Measurements from ENCODE around the gene MRRF.

MRRF gene

GRCh38 chr9:122309861-122310260 lies 45.2 kb downstream of the MRRF start:
- Histone ChIP-seq H3K18ac (ENCODE audit: low read length) (no peak overlapping the region), H3K27me3 (ENCODE audit: insufficient read depth, low read length) (no peaks in the 10 kb centered on the region), H4K91ac (ENCODE audit: low read depth, low read length) (no peak overlapping the region), H3K9ac (ENCODE audit: low read length) (no peak overlapping the region), H3K36me3 (ENCODE audit: control insufficient read depth in 1 of 2, insufficient read depth in 2 of 2, low read length in 2 of 2) (peaks cover 0 to 15% of the 10 kb centered on the region in 2 experiments), H2BK5ac (ENCODE audit: low read depth, low read length, poor library complexity) (no peak overlapping the region), H2AK5ac (ENCODE audit: low read length) (no peak overlapping the region), H2AFZ (ENCODE audit: insufficient read depth, low read length, poor library complexity) (no peak overlapping the region), H3K4me2 (ENCODE audit: low read length) (no peak overlapping the region), H3K14ac (ENCODE audit: low read length) (no peak overlapping the region), H3K79me1 (ENCODE audit: low read length) (no peaks in the 10 kb centered on the region), H3K4me1 (ENCODE audit: control insufficient read depth in 1 of 2, insufficient read depth in 2 of 2, low read length in 2 of 2) (no peaks in the 10 kb centered on the region), H3K4me3 (ENCODE audit: low read depth, low read length) (no peak overlapping the region), H2BK12ac (ENCODE audit: low read length) (no peak overlapping the region), H3K27ac (ENCODE audit: low read depth, low read length) (no peak overlapping the region), H2BK120ac (ENCODE audit: insufficient read depth, low read length, poor library complexity) (no peak overlapping the region), H3K4ac (ENCODE audit: low read depth, low read length) (no peak overlapping the region), H3K23ac (ENCODE audit: low read length) (no peak overlapping the region), H4K12ac (ENCODE audit: low read depth, low read length) (no peak overlapping the region), H4K8ac (ENCODE audit: low read depth, low read length) (no peak overlapping the region), H3K9me3 (ENCODE audit: insufficient read depth, low read depth, low read length) (no peaks in the 10 kb centered on the region), H3K79me2 (ENCODE audit: control insufficient read depth, insufficient read depth, low read length, poor library complexity) (no peaks in the 10 kb centered on the region)
- WGBS (ENCODE audit: extremely low coverage, insufficient coverage, insufficient read length), result no CpG with 5 or more reads among the region's 2 CpGs
- no peak for DNase-seq

GRCh38 chr9:122314165-122314564 lies 49.5 kb downstream of the MRRF start:
- no peak overlapping the region for H4K8ac ChIP-seq (ENCODE audit: low read depth, low read length)
- H2BK12ac ChIP-seq (ENCODE audit: low read length), result no peak overlapping the region
- no peak overlapping the region for H3K4me3 ChIP-seq (ENCODE audit: low read depth, low read length)
- no peak overlapping the region for H3K4me2 ChIP-seq (ENCODE audit: low read length)
- no peaks in the 10 kb centered on the region for H3K79me2 ChIP-seq (ENCODE audit: control insufficient read depth, insufficient read depth, low read length, poor library complexity)
- peaks cover 2 to 11% of the 10 kb centered on the region in 2 experiments for H3K36me3 ChIP-seq (ENCODE audit: control insufficient read depth in 1 of 2, insufficient read depth in 2 of 2, low read length in 2 of 2)
- H4K91ac ChIP-seq (ENCODE audit: low read depth, low read length), result no peak overlapping the region
- no peak overlapping the region for H2BK120ac ChIP-seq (ENCODE audit: insufficient read depth, low read length, poor library complexity)
- H3K4ac ChIP-seq (ENCODE audit: low read depth, low read length), result no peak overlapping the region
- no peaks in the 10 kb centered on the region for H3K9me3 ChIP-seq (ENCODE audit: insufficient read depth, low read depth, low read length)
- no peak overlapping the region for H2BK5ac ChIP-seq (ENCODE audit: low read depth, low read length, poor library complexity)
- H3K14ac ChIP-seq (ENCODE audit: low read length), result no peak overlapping the region
- no peak overlapping the region for H3K18ac ChIP-seq (ENCODE audit: low read length)
- H3K9ac ChIP-seq (ENCODE audit: low read length), result no peak overlapping the region
- no peak overlapping the region for H3K27ac ChIP-seq (ENCODE audit: low read depth, low read length)
- no peaks in the 10 kb centered on the region for H3K4me1 ChIP-seq (ENCODE audit: control insufficient read depth in 1 of 2, insufficient read depth in 2 of 2, low read length in 2 of 2)
- no peak overlapping the region for H3K23ac ChIP-seq (ENCODE audit: low read length)
- H2AFZ ChIP-seq (ENCODE audit: insufficient read depth, low read length, poor library complexity), result no peak overlapping the region
- H3K27me3 ChIP-seq (ENCODE audit: insufficient read depth, low read length), result no peaks in the 10 kb centered on the region
- no peak overlapping the region for H4K12ac ChIP-seq (ENCODE audit: low read depth, low read length)
- no peak for DNase-seq
- H3K79me1 ChIP-seq (ENCODE audit: low read length), result no peaks in the 10 kb centered on the region
- no peak overlapping the region for H2AK5ac ChIP-seq (ENCODE audit: low read length)

- Histone ChIP-seq H3K27ac (ENCODE audit: low read depth, low read length) (no peak overlapping the region), H3K14ac (ENCODE audit: low read length) (no peak overlapping the region), H3K23ac (ENCODE audit: low read length) (no peak overlapping the region), H3K79me1 (ENCODE audit: low read length) (no peaks in the 10 kb centered on the region), H4K8ac (ENCODE audit: low read depth, low read length) (no peak overlapping the region), H3K4ac (ENCODE audit: low read depth, low read length) (no peak overlapping the region), H2AK5ac (ENCODE audit: low read length) (no peak overlapping the region), H3K27me3 (ENCODE audit: insufficient read depth, low read length) (no peaks in the 10 kb centered on the region), H3K79me2 (ENCODE audit: control insufficient read depth, insufficient read depth, low read length, poor library complexity) (no peaks in the 10 kb centered on the region), H3K9ac (ENCODE audit: low read length) (no peak overlapping the region), H3K18ac (ENCODE audit: low read length) (no peak overlapping the region), H3K4me1 (ENCODE audit: control insufficient read depth in 1 of 2, insufficient read depth in 2 of 2, low read length in 2 of 2) (no peaks in the 10 kb centered on the region), H3K4me2 (ENCODE audit: low read length) (no peak overlapping the region), H2BK120ac (ENCODE audit: insufficient read depth, low read length, poor library complexity) (no peak overlapping the region), H3K9me3 (ENCODE audit: insufficient read depth, low read depth, low read length) (no peaks in the 10 kb centered on the region), H2AFZ (ENCODE audit: insufficient read depth, low read length, poor library complexity) (no peak overlapping the region), H3K36me3 (ENCODE audit: control insufficient read depth in 1 of 2, insufficient read depth in 2 of 2, low read length in 2 of 2) (peaks cover 4 to 11% of the 10 kb centered on the region in 2 experiments), H4K12ac (ENCODE audit: low read depth, low read length) (no peak overlapping the region), H4K91ac (ENCODE audit: low read depth, low read length) (no peak overlapping the region), H3K4me3 (ENCODE audit: low read depth, low read length) (no peak overlapping the region), H2BK12ac (ENCODE audit: low read length) (no peak overlapping the region), H2BK5ac (ENCODE audit: low read depth, low read length, poor library complexity) (no peak overlapping the region)
- no CpG with 5 or more reads among the region's 2 CpGs for WGBS (ENCODE audit: extremely low coverage, insufficient coverage, insufficient read length)
- no peak for DNase-seq
These were observed 50.9 kb downstream of the MRRF start for GRCh38 chr9:122315534-122315933.

- Histone ChIP-seq H2BK120ac (ENCODE audit: insufficient read depth, low read length, poor library complexity) (no peak overlapping the region), H3K27ac (ENCODE audit: low read depth, low read length) (no peak overlapping the region), H3K4me1 (ENCODE audit: control insufficient read depth in 1 of 2, insufficient read depth in 2 of 2, low read length in 2 of 2) (no peaks in the 10 kb centered on the region), H3K18ac (ENCODE audit: low read length) (no peak overlapping the region), H3K79me1 (ENCODE audit: low read length) (no peaks in the 10 kb centered on the region), H3K14ac (ENCODE audit: low read length) (no peak overlapping the region), H3K36me3 (ENCODE audit: control insufficient read depth in 1 of 2, insufficient read depth in 2 of 2, low read length in 2 of 2) (peaks cover 9 to 17% of the 10 kb centered on the region in 2 experiments), H3K9me3 (ENCODE audit: insufficient read depth, low read depth, low read length) (no peaks in the 10 kb centered on the region), H2AFZ (ENCODE audit: insufficient read depth, low read length, poor library complexity) (no peak overlapping the region), H4K8ac (ENCODE audit: low read depth, low read length) (no peak overlapping the region), H2BK12ac (ENCODE audit: low read length) (no peak overlapping the region), H2BK5ac (ENCODE audit: low read depth, low read length, poor library complexity) (no peak overlapping the region), H4K12ac (ENCODE audit: low read depth, low read length) (no peak overlapping the region), H4K91ac (ENCODE audit: low read depth, low read length) (no peak overlapping the region), H3K4me3 (ENCODE audit: low read depth, low read length) (no peak overlapping the region), H3K4me2 (ENCODE audit: low read length) (no peak overlapping the region), H3K27me3 (ENCODE audit: insufficient read depth, low read length) (no peaks in the 10 kb centered on the region), H2AK5ac (ENCODE audit: low read length) (no peak overlapping the region), H3K4ac (ENCODE audit: low read depth, low read length) (no peak overlapping the region), H3K79me2 (ENCODE audit: control insufficient read depth, insufficient read depth, low read length, poor library complexity) (no peaks in the 10 kb centered on the region), H3K9ac (ENCODE audit: low read length) (no peak overlapping the region), H3K23ac (ENCODE audit: low read length) (no peak overlapping the region)
- DNase-seq, result no peak
- no CpG with 5 or more reads among the region's 3 CpGs for WGBS (ENCODE audit: extremely low coverage, insufficient coverage, insufficient read length)
These were observed 53.6 kb downstream of the MRRF start for GRCh38 chr9:122318284-122318683.

Measured in trophoblast cell (in vitro differentiated cells and primary cell).